ENCODE results near the gene ZFP69B. TPM values are rescaled to one million over a fixed set of nuclear protein-coding genes. Genes with fewer than 3 reads are reported as not detected.

Gene ZFP69B
- total and polyA plus RNA-seq, 9 donors: 2.0 to 5.0 (median 3.2) TPM

DNA sequence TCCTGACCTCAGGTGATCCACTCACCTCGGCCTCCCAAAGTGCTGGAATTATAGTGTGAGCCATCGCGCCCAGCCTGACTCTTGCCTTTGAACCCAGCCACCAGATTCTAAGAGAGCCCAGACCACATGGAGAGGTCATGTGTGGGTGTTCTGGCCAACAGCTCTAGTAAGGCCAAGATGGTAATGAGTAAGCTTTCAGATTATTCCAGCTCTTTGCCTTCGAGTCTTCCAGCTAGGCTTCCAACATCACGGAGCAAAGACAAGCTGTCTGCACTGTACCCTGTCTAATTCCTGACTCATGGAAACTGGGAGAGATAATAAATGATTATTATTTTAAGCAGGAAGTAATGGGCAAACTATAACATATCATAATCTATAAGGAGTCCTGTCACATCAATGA, 14.8 kb upstream of the ZFP69B start:
- peaks cover 3% of the 10 kb centered on the region for H3K4me1 ChIP-seq (ENCODE audit: control insufficient read depth, insufficient read depth, low read length)
- no peaks in the 10 kb centered on the region for H3K9me3 ChIP-seq (replicated peaks; ENCODE audit: control insufficient read depth, low read depth, low read length)
- WGBS (ENCODE audit: insufficient coverage): no CpG with 5 or more reads among the region's 5 CpGs
- H3K4me3 ChIP-seq (ENCODE audit: low read length): no peak overlapping the region
- DNase-seq: no peak
- H3K27ac ChIP-seq (ENCODE audit: low read length): no peak overlapping the region
- H3K36me3 ChIP-seq (ENCODE audit: control insufficient read depth, insufficient read depth, low read length): no peaks in the 10 kb centered on the region
- no peaks in the 10 kb centered on the region for H3K27me3 ChIP-seq (ENCODE audit: control insufficient read depth, insufficient read depth, low read length)

DNA sequence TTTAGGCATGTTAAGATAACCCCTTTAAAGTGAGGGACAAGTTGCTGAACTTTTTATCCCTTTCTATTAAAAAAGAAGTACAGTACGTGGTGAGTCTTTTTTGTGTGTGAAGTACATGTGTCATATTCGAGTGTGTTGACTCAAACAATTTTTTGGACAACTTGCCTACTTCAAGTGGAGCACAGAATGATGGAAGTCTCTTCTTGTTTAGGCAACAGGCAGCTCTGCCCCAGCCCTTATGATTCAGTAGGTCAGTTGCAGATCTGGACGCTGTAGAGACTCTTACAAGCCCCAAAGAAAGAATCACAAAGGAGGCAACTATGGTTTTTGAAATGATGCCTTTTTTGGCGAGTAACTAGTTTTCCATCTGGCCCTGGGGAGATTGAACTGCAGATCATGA, 14.4 kb upstream of the ZFP69B start:
- Histone ChIP-seq H3K27me3 (ENCODE audit: control insufficient read depth, insufficient read depth, low read length) (no peaks in the 10 kb centered on the region), H3K36me3 (ENCODE audit: control insufficient read depth, insufficient read depth, low read length) (no peaks in the 10 kb centered on the region), H3K9me3 (replicated peaks; ENCODE audit: control insufficient read depth, low read depth, low read length) (no peaks in the 10 kb centered on the region), H3K4me1 (ENCODE audit: control insufficient read depth, insufficient read depth, low read length) (peaks cover 3% of the 10 kb centered on the region), H3K4me3 (ENCODE audit: low read length) (no peak overlapping the region), H3K27ac (ENCODE audit: low read length) (no peak overlapping the region)
- DNase-seq: no peak
- 80% methylated on average over 1 of the region's 4 CpGs for WGBS (ENCODE audit: insufficient coverage)

DNA sequence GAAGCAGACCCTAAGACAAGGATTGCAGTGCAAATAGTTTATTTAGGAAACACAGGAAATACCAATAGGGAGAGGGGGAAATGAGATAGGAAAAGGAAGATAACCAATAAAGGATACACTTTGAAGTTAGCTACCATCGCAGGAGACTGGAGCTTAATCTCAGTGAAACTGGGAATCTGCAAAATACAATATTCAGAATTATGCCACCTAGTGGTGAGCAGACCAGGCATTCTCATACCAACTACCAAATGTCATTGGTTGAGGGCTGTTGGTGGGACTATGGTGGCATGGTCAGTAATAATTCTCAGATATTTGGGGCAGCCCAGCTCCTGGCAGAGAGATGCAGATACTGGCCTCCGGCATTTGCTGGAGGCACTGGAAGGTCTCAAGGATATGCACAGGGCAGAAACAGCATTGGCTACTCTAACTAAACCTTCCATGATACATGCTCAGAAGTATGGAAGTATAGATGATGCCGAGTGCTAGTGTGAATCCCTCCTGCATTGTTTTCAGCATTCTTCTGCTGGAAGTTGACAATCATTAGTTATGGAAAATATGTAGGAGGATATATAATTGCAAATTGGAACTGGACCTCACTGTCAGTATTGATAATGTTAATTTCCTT, 11.8 kb upstream of the ZFP69B start:
- Histone ChIP-seq H3K27ac (ENCODE audit: low read length) (no peak overlapping the region), H3K27me3 (ENCODE audit: control insufficient read depth, insufficient read depth, low read length) (no peaks in the 10 kb centered on the region), H3K9me3 (replicated peaks; ENCODE audit: control insufficient read depth, low read depth, low read length) (no peaks in the 10 kb centered on the region), H3K4me1 (ENCODE audit: control insufficient read depth, insufficient read depth, low read length) (peaks cover 3% of the 10 kb centered on the region), H3K4me3 (ENCODE audit: low read length) (no peak overlapping the region), H3K36me3 (ENCODE audit: control insufficient read depth, insufficient read depth, low read length) (no peaks in the 10 kb centered on the region)
- no peak for DNase-seq
- no CpG with 5 or more reads among the region's 3 CpGs for WGBS (ENCODE audit: insufficient coverage)

DNA sequence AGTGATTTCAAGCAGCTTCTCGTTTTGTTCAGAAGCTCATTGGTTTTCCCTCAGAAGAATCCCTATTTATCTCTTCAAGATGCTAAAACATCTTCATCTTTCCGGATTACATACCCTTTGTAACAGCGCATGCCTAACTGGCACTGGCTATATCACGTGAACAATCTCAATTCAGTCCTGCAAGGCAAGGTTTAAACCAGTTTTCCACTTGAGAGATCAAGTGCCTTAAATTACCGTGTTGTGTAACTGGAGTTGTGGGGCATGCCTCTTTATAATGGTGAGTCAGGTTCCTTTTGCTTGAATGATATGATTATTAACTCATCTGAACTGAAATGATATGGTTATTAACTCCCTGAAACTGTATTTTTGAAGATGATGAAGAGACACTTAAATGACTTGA, 11.0 kb upstream of the ZFP69B start:
- Histone ChIP-seq H3K4me1 (ENCODE audit: control insufficient read depth, insufficient read depth, low read length) (peaks cover 3% of the 10 kb centered on the region), H3K27me3 (ENCODE audit: control insufficient read depth, insufficient read depth, low read length) (no peaks in the 10 kb centered on the region), H3K36me3 (ENCODE audit: control insufficient read depth, insufficient read depth, low read length) (no peaks in the 10 kb centered on the region), H3K27ac (ENCODE audit: low read length) (no peak overlapping the region), H3K4me3 (ENCODE audit: low read length) (no peak overlapping the region), H3K9me3 (replicated peaks; ENCODE audit: control insufficient read depth, low read depth, low read length) (no peaks in the 10 kb centered on the region)
- no peak for DNase-seq
- WGBS (ENCODE audit: insufficient coverage): 90% methylated on average over 4 of the region's 5 CpGs

DNA sequence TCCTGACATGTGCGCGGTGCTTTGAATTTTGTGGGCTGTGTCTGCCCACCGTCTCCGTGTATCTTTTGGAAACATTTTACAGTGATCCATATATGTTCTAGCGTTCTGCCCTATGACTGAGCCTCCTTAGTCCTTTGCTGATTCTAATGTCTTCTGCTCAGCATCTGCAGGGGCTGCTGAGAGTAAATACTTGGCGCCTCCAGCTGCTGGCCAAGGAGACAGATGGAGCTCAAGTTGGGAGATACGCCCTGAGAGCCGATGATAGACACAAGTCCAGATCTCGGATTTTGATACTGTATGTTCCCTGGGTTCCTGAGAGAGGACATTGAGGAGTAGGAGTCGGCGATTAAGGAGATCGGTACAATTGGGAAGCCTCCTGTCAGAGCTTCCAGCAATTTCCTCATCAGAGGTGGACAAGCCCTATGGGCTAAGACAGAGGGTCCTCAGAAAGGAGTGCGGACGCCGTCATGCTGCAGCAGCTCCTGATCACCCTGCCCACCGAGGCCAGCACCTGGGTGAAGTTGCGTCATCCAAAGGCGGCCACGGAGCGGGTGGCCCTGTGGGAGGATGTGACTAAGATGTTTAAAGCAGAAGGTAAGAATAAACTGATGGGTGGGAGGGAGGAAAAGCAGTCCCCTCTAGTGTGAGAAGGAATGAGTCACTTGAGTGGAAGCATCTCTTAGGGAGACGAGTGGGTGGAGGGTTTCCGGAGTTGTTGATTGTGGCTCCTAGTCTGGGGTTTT, 390 bp downstream of the ZFP69B start:
- peak; percentile 32 for DNase-seq
- no peaks in the 10 kb centered on the region for H3K27me3 ChIP-seq (ENCODE audit: control insufficient read depth, insufficient read depth, low read length)
- H3K27ac ChIP-seq (ENCODE audit: low read length): peak overlapping the region; percentile 92
- peak overlapping the region; percentile 84 for H3K4me3 ChIP-seq (ENCODE audit: low read length)
- H3K36me3 ChIP-seq (ENCODE audit: control insufficient read depth, insufficient read depth, low read length): peaks cover 4% of the 10 kb centered on the region
- H3K9me3 ChIP-seq (replicated peaks; ENCODE audit: control insufficient read depth, low read depth, low read length): peaks cover 17% of the 10 kb centered on the region
- WGBS (ENCODE audit: insufficient coverage): 15% methylated on average over 17 of the region's 22 CpGs
- H3K4me1 ChIP-seq (ENCODE audit: control insufficient read depth, insufficient read depth, low read length): peaks cover 8% of the 10 kb centered on the region

DNA sequence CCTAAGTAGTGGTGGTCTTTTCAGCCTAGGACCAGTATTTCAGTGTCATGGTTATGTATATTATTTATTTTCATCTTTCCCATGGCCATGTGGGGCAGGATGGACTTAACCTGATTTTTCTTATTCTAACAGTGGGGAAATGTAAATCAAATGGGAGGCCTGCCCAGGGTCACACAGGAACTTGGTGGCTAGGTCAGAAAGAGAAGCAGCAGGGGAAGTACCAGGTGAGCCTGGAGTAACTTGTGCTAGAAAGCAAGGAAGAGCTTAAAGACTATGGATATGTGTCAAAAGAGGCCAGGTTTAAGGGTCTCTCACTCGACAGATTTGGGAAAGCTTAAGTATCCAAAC, 936 bp downstream of the ZFP69B start:
- Histone ChIP-seq H3K4me3 (ENCODE audit: low read length) (peak overlapping the region; percentile 84), H3K27me3 (ENCODE audit: control insufficient read depth, insufficient read depth, low read length) (no peaks in the 10 kb centered on the region), H3K9me3 (replicated peaks; ENCODE audit: control insufficient read depth, low read depth, low read length) (peaks cover 17% of the 10 kb centered on the region), H3K4me1 (ENCODE audit: control insufficient read depth, insufficient read depth, low read length) (peaks cover 8% of the 10 kb centered on the region), H3K27ac (ENCODE audit: low read length) (no peak overlapping the region), H3K36me3 (ENCODE audit: control insufficient read depth, insufficient read depth, low read length) (peaks cover 4% of the 10 kb centered on the region)
- DNase-seq: no peak
- no CpG with 5 or more reads among the region's 1 CpG for WGBS (ENCODE audit: insufficient coverage)

DNA sequence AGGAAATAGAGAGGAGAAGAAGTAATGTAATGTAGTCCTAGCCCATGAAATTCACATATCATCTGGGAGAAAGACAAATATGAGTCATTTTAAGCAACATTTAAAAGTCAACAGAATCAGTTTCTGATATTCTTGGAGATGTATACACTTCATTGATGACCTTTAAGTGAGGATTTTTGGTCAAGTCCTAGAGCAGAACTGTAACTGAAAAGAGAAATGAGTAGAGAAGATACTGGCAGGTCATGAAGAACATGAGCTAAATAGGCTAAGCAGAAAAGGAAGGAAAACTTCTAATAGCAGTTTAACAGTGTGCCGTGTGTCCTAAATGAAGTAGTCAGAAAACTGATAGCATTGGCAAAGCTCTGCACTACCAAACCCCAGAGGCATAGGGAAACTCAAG, 4.6 kb downstream of the ZFP69B start:
- 100% methylated on average over 1 of the region's 1 CpG for WGBS (ENCODE audit: insufficient coverage)
- Histone ChIP-seq H3K4me3 (ENCODE audit: low read length) (no peak overlapping the region), H3K27ac (ENCODE audit: low read length) (no peak overlapping the region), H3K4me1 (ENCODE audit: control insufficient read depth, insufficient read depth, low read length) (peaks cover 8% of the 10 kb centered on the region), H3K9me3 (replicated peaks; ENCODE audit: control insufficient read depth, low read depth, low read length) (peaks cover 35% of the 10 kb centered on the region), H3K27me3 (ENCODE audit: control insufficient read depth, insufficient read depth, low read length) (no peaks in the 10 kb centered on the region), H3K36me3 (ENCODE audit: control insufficient read depth, insufficient read depth, low read length) (peaks cover 9% of the 10 kb centered on the region)
- no peak for DNase-seq

DNA sequence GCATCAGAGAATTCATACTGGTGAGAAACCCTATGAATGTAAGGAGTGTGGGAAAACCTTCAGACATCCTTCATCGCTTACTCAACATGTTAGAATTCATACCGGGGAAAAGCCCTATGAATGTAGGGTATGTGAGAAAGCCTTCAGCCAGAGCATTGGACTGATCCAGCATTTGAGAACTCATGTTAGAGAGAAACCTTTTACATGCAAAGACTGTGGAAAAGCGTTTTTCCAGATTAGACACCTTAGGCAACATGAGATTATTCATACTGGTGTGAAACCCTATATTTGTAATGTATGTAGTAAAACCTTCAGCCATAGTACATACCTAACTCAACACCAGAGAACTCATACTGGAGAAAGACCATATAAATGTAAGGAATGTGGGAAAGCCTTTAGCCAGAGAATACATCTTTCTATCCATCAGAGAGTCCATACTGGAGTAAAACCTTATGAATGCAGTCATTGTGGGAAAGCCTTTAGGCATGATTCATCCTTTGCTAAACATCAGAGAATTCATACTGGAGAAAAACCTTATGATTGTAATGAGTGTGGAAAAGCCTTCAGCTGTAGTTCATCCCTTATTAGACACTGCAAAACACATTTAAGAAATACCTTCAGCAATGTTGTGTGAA, 12.8 kb downstream of the ZFP69B start:
- Histone ChIP-seq H3K27me3 (ENCODE audit: control insufficient read depth, insufficient read depth, low read length) (no peaks in the 10 kb centered on the region), H3K27ac (ENCODE audit: low read length) (no peak overlapping the region), H3K4me1 (ENCODE audit: control insufficient read depth, insufficient read depth, low read length) (no peaks in the 10 kb centered on the region), H3K36me3 (ENCODE audit: control insufficient read depth, insufficient read depth, low read length) (peaks cover 5% of the 10 kb centered on the region), H3K4me3 (ENCODE audit: low read length) (no peak overlapping the region), H3K9me3 (replicated peaks; ENCODE audit: control insufficient read depth, low read depth, low read length) (peaks cover 62% of the 10 kb centered on the region)
- no peak for DNase-seq
- WGBS (ENCODE audit: insufficient coverage): no CpG with 5 or more reads among the region's 3 CpGs

DNA sequence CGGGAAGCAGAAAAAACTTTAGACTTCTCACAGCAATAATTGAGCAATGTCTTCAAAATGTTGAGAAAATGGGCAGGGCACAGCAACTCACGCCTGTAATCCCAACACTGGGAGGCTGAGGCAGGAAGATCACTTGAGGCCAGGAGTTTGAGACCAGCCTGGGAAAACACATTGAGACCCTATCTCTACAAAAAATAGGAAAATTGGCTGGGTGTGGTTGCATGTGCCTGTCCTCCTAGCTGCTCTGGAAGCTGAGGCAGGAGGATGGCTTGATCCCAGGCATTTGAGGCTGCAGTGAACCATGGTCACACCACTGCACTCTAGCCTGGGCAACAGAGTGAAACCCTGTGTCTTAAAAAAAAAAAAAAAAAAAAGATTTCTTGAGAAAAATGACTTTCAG, 19.1 kb downstream of the ZFP69B start:
- WGBS (ENCODE audit: insufficient coverage): no CpG with 5 or more reads among the region's 2 CpGs
- H3K27me3 ChIP-seq (ENCODE audit: control insufficient read depth, insufficient read depth, low read length): no peaks in the 10 kb centered on the region
- no peaks in the 10 kb centered on the region for H3K36me3 ChIP-seq (ENCODE audit: control insufficient read depth, insufficient read depth, low read length)
- H3K4me3 ChIP-seq (ENCODE audit: low read length): no peak overlapping the region
- H3K9me3 ChIP-seq (replicated peaks; ENCODE audit: control insufficient read depth, low read depth, low read length): peaks cover 47% of the 10 kb centered on the region
- no peaks in the 10 kb centered on the region for H3K4me1 ChIP-seq (ENCODE audit: control insufficient read depth, insufficient read depth, low read length)
- no peak for DNase-seq
- no peak overlapping the region for H3K27ac ChIP-seq (ENCODE audit: low read length)

DNA sequence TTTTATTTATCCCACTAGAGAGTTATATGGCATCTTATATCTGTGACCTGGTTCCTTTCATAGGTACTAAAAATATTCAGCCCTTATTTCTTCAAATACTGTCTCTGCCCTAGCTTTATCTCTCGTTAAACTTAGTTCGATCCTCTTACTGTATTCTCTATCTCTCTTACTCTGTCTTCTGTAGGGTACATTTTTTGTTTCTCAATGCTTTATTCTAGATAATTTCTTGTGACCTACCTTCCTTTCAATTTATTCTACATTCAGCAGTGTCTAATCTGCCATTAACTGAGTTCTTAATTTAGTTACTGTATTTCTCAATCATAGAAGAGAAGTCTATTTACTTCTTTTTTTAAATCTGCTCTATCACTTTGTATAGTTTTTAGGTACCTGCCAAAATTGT, 25.0 kb downstream of the ZFP69B start:
- Histone ChIP-seq H3K9me3 (replicated peaks; ENCODE audit: control insufficient read depth, low read depth, low read length) (peaks cover 4% of the 10 kb centered on the region), H3K36me3 (ENCODE audit: control insufficient read depth, insufficient read depth, low read length) (peaks cover 8% of the 10 kb centered on the region), H3K27me3 (ENCODE audit: control insufficient read depth, insufficient read depth, low read length) (no peaks in the 10 kb centered on the region), H3K27ac (ENCODE audit: low read length) (no peak overlapping the region), H3K4me1 (ENCODE audit: control insufficient read depth, insufficient read depth, low read length) (peaks cover 5% of the 10 kb centered on the region), H3K4me3 (ENCODE audit: low read length) (no peak overlapping the region)
- no CpG with 5 or more reads among the region's 2 CpGs for WGBS (ENCODE audit: insufficient coverage)
- DNase-seq: no peak

All from muscle of leg (tissue), 11 donors.